HG02981 (cell line): ENCODE data around the gene APC.

Experiments used
- ATAC-seq: cut with Tn5 transposase; IDR thresholded peaks from one replicate; pipeline ENCODE4 v1.9.1; 2021; ENCODE audit warnings: mild to moderate bottlenecking, moderate library complexity; ENCODE audit not compliant: unreplicated experiment

APC gene

DNA sequence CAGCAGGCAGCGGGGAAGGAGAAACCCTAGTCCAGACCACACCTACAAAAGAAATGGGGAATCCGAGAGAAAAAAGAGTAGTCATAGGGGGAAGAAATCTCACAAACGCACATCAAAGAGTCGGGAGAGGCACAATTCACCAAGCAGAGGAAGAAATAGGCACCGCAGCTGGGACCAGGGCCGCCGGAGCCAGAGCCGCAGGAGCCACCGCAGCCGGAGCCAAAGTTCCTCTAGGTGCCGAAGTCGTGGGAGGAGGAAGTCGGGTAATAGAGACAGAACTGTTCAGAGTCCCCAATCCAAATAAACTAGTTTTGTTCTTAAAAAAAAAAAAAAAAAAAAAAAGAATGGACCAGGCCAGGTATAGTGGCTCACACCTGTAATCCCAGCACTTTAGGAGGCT, 155.1 kb downstream of the APC start:
- no peak for ATAC-seq

DNA sequence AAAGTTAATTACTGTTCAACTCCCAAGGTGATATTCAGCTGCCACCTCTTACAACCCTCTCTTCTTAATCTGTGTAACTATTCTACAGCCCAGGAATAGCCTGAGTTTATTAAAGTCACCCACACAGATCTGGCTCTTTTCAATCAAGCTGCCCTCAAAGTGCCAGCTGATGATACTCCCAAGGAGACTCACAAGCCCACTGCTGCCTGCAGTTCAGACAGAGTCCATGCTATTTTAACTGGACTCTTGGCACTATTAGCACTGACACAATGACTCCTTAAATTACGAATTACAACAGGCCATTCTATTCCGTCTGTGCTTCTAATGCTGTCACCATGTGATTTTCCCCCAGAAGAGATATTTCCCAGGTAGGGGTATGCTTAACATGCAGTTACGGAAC, 158.0 kb downstream of the APC start:
- ATAC-seq: no peak
